Measurements from ENCODE around the gene TET2. TPM values are rescaled to one million over a fixed set of nuclear protein-coding genes. Genes with fewer than 3 reads are reported as not detected.
"Not testable (repeated sequence)": the region's sequence is repeated elsewhere in the genome, so short reads cannot be mapped to it uniquely, and the experiment has no call there.

The TET2 gene
- polyA plus RNA-seq, 3 donors: 20.4 to 26.5 (median 26.4) TPM

DNA sequence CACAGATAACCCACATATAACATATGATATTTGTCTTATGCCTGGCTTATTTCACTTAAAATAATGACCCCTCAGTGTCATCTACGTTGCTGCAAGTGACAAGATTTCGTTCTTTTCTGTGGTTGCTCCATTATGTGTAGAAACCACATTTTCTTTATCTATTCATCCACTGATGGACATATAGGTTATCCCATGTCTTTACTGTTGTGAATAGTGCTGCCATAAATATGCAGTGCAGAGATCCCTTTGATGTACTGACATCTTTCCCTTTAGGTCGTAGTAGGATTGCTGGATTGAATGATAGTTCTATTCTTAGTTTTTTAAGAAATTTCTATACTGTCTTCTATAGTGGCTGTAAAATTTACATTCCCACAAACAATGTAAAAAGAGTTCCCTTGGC is 135.8 kb downstream of the TET2 start:
- no peak for DNase-seq

DNA sequence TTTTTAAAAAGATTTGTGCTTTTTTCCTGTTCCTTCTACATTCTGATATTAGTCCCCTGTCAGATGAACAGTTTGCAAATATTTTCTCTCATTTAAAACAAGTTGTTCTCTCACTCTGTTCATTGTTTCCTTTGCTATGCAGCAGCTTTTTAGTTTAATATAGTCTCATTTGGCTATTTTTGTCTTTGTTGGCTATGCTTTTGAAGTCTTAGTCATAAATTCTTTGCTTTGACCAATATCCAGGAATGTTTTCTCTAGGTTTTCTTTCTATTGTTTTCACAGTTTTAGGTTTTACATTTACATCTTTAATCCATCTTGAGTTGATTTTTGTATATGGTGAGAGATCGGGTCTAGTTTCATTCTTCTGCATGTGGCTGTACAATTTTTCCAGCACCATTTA is 136.8 kb downstream of the TET2 start:
- DNase-seq: no peak

DNA sequence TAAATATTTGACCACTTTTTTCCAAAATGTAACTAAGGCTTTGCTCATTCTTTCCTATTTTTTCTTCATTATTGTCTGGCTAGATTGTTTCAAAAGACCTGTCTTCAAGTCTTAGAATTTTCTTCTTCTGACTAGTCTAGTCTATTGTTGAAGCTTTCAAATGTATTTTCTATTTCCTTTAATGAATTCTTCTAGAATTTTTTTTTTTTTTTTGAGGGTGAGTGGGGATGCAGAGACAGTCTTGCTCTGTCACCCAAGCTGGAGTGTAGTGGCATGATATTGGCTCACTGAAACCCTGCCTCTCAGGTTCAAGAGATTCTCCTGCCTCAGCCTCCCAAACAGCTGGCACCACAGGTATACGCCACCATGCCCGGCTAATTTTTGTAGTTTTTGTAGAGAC is 141.4 kb downstream of the TET2 start:
- no peak for DNase-seq

DNA sequence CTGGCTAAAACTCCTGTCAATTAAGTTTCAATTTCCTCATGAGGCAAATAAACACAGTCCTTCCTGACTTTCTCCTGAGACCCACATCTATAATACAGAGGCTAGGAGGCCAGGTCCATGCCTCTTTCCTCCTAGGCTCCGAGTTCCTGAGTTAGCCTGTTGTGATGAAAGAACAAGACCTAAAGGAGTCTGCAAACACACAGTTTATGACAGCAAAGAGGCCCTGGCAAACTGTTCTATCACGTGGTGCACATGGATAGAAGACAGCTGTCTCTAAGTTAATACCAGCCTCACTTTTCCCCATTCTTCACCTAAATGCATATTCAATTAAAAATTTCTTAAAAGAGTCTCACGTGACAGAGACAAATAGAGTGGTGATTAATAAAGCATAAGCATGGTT is 145.2 kb downstream of the TET2 start:
- DNase-seq: no peak

DNA sequence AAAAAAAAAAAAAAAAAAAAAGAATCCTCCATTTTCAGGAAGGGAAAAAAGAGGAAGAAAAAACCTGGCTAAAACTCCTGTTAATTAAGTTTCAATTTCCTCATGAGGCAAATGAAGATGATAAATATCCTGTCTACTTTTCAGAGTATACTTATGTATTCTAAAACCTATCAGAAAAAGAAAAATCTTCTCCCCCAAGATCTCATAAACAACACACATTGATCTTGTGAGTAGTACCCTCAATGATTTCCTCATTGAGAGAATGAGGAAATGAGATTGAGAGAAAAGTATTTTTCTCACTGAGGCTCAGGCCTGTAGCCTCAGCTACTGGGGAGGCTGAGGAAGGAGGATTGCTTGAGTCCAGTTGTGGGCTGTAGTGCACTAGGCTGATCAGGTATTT is 146.7 kb downstream of the TET2 start:
- DNase-seq: no peak

DNA sequence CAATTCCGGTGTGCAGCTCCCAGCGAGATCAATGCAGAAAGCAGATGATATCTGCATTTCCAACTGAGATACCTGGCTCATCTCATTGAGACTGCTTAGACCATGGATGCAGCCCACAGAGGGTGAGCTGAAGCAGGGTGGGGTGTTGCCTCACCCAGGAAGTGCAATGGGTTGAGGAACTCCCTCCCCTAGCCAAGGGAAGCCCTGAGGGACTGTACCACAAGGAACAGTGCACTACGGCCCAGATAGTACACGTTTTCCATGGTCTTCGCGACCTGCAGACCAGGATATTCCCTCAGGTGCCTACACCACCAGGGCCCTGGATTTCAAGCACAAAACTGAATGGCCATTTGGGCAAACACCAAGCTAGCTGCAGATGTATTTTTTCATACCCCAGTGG is 150.0 kb downstream of the TET2 start:
- no peak for DNase-seq

DNA sequence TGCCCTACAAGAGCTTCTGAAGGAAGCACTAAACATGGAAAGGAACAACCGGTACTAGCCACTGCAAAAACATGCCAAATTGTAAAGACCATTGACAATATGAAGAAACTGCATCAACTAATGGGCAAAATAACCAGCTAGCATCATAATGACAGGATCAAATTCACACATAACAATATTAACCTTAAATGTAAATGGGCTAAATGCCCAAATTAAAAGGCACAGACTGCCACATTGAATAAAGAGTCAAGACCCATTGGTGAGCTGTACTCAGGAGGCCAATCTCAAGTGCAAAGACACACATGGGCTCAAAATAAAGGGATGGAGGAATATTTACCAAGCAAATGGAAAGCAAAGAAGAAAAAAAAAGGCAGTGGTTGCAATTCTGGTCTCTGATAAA is 152.4 kb downstream of the TET2 start:
- DNase-seq: not testable (repeated sequence)

DNA sequence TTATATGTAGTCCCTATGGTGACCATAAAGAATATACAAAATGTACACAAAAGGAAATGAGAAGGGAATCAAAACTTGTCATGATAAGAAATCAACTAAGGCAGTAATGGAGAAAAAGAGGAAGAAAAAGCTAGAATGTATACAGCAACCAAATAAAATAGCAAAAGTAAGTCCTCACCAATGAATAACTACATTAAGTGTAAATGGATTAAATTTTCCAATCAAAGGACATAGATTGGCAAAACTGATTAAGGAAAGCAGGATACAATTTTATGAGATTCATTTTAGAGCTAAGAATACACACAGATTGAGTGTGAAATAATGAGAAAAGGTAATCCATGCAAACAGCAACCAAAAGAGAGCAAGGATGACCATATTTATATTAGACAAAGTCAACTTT is 157.4 kb downstream of the TET2 start:
- DNase-seq: no peak

DNA sequence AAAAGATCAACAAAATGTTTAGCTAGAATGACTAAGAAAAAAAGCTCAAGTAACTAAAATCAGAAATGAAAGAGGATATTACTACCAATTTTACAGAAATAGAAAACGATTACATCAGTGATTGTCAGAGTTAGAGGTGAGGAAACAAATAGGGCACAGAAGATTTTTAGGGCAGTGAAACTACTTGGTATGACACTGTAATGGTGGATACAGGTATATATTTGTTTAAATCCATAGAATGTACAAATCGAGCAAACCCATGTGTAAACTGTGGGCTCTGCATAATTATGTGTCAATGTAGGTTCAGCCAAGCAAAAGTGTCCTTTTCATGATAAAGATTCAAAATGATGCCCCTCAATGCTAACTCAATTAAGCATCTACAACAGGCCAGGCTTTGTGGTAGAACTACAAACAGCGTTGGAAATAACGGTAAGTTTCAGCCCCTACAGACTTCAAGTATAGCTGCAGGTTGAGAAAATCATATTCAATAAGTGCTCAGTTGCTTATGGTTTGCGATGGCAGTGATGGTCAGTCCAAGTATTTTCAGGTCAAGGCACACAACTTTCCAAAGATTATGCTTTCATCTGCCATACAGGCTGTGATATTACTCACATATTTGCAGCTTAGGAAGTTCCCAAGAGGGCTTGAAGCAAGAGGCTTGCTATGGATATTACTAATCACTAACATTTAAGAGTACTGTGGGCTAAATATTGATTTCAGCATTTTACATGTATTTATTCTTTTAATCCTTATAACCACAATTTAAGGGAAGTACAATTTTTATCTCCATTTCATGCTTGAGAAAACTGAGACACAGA is 158.6 kb downstream of the TET2 start:
- DNase-seq: no peak

DNA sequence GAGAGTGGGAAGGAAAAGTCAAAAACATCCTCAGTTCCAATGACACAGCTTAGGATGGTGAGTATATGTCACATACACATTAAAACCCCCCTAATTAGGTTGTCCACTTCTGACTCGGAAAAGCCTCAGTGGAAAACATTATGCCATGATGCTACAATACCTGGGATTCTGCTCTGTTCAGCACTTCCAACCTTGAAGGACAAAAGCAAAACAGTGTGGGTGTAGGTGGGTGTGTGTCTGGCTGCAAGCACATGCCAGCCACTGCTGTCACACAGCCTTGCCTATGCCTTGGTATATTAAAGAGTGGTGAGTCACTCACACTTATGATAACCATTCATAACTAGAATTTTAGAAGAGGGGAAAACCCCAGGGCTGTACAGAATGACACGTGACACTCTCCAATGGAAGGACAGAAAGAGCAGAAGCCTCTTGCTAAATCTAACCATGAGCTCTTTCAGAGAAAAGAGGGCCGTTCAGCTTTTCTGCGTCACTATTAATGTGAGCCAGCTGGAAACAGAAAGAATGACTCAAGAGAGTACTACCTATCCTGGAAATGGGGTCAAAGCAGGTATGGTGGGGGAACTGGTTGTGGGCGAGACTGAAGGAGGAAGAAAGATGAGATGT is 159.6 kb downstream of the TET2 start:
- DNase-seq: no peak

DNA sequence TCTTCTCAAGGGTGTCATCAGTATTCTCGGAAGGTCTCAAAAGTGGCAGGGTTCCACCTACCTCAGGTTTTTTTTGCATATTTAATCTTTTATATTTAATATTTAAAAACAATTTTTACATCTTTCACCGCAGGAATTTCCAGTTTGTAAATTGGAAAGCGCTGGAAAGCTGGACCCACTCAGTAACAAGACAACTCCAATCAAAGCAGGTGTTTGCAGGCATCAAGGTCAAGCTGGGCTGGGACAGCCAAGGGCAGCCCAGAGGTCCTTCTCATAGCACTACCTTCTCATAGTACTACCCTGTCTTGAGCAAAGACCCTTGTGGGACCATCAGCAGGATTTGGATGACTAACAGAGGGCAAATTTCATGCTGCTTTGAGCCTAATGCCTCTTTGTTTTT is 160.1 kb downstream of the TET2 start:
- no peak for DNase-seq

DNA sequence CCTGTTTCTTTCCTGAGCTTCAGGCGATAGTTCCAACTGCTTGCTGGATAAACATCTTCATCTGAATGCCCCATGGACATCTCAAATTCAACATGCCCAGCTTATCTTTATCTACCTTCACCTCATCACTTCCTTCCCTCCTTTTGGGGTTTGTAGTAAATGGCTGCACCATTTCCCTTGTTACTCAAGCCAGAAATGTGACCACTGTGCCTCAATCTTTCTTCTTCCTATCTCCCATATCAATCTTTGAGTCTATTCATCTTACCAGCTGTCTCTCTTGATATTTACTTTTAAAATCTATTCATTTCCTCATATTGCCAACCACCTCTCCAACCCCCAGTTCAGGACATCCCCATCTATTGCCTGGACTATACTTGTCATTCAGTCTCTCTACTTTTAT is 171.8 kb downstream of the TET2 start:
- no peak for DNase-seq

DNA sequence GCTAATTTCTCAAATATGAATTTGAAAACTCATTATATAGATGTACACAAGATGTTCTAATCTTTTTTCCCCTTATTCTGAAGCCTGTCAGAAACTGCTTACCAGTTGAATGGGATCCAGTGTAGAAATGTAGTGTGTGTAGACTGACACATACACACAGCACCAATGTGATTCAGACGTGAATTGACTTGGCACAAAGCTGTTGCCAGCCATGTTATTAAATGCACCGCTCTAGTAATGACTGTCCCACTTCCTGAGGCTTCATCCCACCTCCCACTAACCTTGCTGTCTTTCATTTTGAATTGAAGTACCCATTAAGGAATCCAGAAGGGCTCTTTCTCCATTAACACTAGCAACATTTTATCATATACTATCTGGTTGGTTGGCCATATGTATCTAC is 180.5 kb downstream of the TET2 start:
- DNase-seq: no peak

DNA sequence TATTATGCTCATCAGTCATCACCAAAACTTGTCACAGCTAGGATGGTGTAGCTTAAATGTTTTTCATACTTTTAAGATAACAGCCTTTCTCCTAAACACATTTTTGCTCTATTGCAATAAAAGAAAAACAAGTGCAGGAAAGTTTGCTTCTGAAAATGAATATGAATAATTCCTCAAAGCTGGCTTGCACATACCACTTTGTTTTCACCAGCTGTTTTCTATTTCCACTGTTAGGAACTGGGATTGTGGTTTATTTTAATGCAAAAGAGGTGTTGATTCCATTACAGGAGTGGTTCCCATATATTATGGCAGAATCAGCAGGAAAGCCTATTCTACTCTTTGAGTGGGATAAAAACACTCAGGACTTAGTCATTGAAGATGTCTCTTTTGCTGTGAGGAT is 181.3 kb downstream of the TET2 start:
- no peak for DNase-seq

DNA sequence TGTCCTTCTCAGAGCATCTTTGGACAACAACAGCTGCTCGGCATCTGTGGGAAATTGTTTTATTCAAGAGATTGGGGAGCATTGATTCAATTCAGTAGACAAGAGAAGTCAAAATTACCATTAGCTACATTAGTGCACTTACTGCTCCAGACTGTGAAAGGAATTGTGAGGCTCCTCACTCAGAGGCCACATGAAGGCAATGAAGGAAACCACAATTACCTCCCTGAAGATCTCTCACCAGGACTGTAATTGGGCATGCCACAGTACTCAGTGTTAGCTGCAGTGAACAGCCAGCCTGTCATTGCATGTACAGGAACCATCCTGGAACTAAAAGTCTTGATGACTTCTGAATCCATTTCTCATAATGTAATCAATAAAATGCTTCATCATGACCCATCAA is 182.4 kb downstream of the TET2 start:
- DNase-seq: no peak
